HepG2 (cell line): ENCODE results near the gene NCOA7. TPM values are rescaled to one million over a fixed set of nuclear protein-coding genes. Genes with fewer than 3 reads are reported as not detected.

ENCODE experiments used
- BCLAF1 ChIP-seq: fragments of 450-650 bp; IDR thresholded peaks from 2 replicates; pipeline ENCODE4 v1.6.1; 2017; ENCODE audit warnings: mild to moderate bottlenecking
- CBX1 ChIP-seq: IDR thresholded peaks from one replicate; pipeline ENCODE4 v1.6.1; 2016; ENCODE audit warnings: antibody characterized with exemption, low read depth
- CCAR2 ChIP-seq: fragments of 200-400 bp; formaldehyde crosslinking; optimal IDR thresholded peaks from 2 replicates; pipeline ENCODE3; 2018; ENCODE audit warnings: low read depth, mild to moderate bottlenecking, low read length, moderate library complexity
- CENPT ChIP-seq: sonication (generic); formaldehyde crosslinking; IDR thresholded peaks from 2 replicates; pipeline ENCODE4 v1.8.0; 2022; ENCODE audit warnings: low read depth, mild to moderate bottlenecking, moderate library complexity, missing genetic modification reagents
- ELF4 ChIP-seq: sonication (generic); formaldehyde crosslinking; IDR thresholded peaks from 2 replicates; pipeline ENCODE4 v1.5.0; 2020; ENCODE audit warnings: missing genetic modification reagents, mild to moderate bottlenecking, moderate library complexity, borderline replicate concordance
- FOXK2 ChIP-seq: fragments of 450-650 bp; IDR thresholded peaks from 2 replicates; pipeline ENCODE4 v1.6.1; 2016
- GPBP1L1 ChIP-seq: sonication (generic); formaldehyde crosslinking; IDR thresholded peaks from 2 replicates; pipeline ENCODE4 v1.5.0; 2020; ENCODE audit warnings: mild to moderate bottlenecking, missing genetic modification reagents
- GZF1 ChIP-seq: sonication (generic); formaldehyde crosslinking; IDR thresholded peaks from 2 replicates; pipeline ENCODE4 v1.5.1; 2020; ENCODE audit warnings: mild to moderate bottlenecking, missing genetic modification reagents
- HOXA5 ChIP-seq: sonication (generic); formaldehyde crosslinking; IDR thresholded peaks from 2 replicates; pipeline ENCODE4 v1.4.0; 2020; ENCODE audit warnings: missing genetic modification reagents
- IKZF5 ChIP-seq: IDR thresholded peaks from 2 replicates; pipeline ENCODE4 v1.6.1; 2018; ENCODE audit warnings: missing genetic modification reagents, mild to moderate bottlenecking, missing compliant biosample characterization
- IRX3 ChIP-seq: sonication (generic); formaldehyde crosslinking; IDR thresholded peaks from 2 replicates; pipeline ENCODE4 v1.8.1; 2023; ENCODE audit warnings: mild to moderate bottlenecking, low read depth, missing genetic modification reagents, borderline replicate concordance
- MBNL3 ChIP-seq: fragments of 250-450 bp; sonication (Bioruptor Pico); conservative IDR thresholded peaks from 2 replicates; pipeline ENCODE4 v1.8.0; 2022; ENCODE audit warnings: mild to moderate bottlenecking, inconsistent platforms
- NR2F6 ChIP-seq, 2 experiments: IDR thresholded peaks; 2 replicates each; pipeline ENCODE4 v1.6.1; 2016; ENCODE audit warnings: antibody characterized with exemption in 1 of 2, mild to moderate bottlenecking in 1 of 2
- PITX1 ChIP-seq: sonication (generic); formaldehyde crosslinking; IDR thresholded peaks from 2 replicates; pipeline ENCODE4 v1.5.1; 2020; ENCODE audit warnings: mild to moderate bottlenecking, missing genetic modification reagents
- PLSCR1 ChIP-seq: sonication (generic); formaldehyde crosslinking; IDR thresholded peaks from 2 replicates; pipeline ENCODE4 v1.5.0; 2020; ENCODE audit warnings: missing genetic modification reagents, mild to moderate bottlenecking, borderline replicate concordance
- TBX3 ChIP-seq: fragments of 450-650 bp; IDR thresholded peaks from 2 replicates; pipeline ENCODE4 v1.6.1; 2017; ENCODE audit warnings: antibody characterized with exemption, mild to moderate bottlenecking, inconsistent platforms, borderline replicate concordance
- TMF1 ChIP-seq: sonication (generic); formaldehyde crosslinking; IDR thresholded peaks from 2 replicates; pipeline ENCODE4 v1.8.1; 2022; ENCODE audit warnings: low read depth, missing genetic modification reagents
- XRCC5 ChIP-seq: fragments of 200-400 bp; formaldehyde crosslinking; optimal IDR thresholded peaks from 2 replicates; pipeline ENCODE3; 2017; ENCODE audit warnings: mild to moderate bottlenecking, low read length
- ZMYM4 ChIP-seq: sonication (generic); formaldehyde crosslinking; IDR thresholded peaks from 2 replicates; pipeline ENCODE4 v1.8.1; 2023; ENCODE audit warnings: mild to moderate bottlenecking, missing genetic modification reagents
- ZNF260 ChIP-seq: sonication (generic); formaldehyde crosslinking; IDR thresholded peaks from 2 replicates; pipeline ENCODE4 v1.4.0; 2020; ENCODE audit warnings: missing genetic modification reagents, low read depth, mild to moderate bottlenecking, borderline replicate concordance
- ZNF543 ChIP-seq: sonication (generic); formaldehyde crosslinking; IDR thresholded peaks from 2 replicates; pipeline ENCODE4 v1.4.0; 2020; ENCODE audit warnings: mild to moderate bottlenecking, missing genetic modification reagents
- ZSCAN20 ChIP-seq: sonication (generic); formaldehyde crosslinking; IDR thresholded peaks from 2 replicates; pipeline ENCODE4 v1.4.0; 2020; ENCODE audit warnings: missing genetic modification reagents, mild to moderate bottlenecking, borderline replicate concordance
- polyA plus RNA-seq, 8 experiments: library from polyadenylated mRNA; depleted of rRNA in 3 of 8; stranded (reverse) in 7 of 8; unstranded in 1 of 8; fragments of >200 nt; fragmentation: Illumina TruSeq in 4 of 8; extraction: Trizol in 4 of 8; gene quantifications; 2 replicates each; pipeline versions ENCODE4 v1.2.1 to v1.2.3, GENCODE V29; 2011 to 2016; ENCODE audit warnings: low read depth in 4 of 8, missing spikeins in 1 of 8, mixed read lengths in 1 of 8; ENCODE audit not compliant: insufficient read depth in 1 of 8
- total RNA-seq, 5 experiments: library from RNA; depleted of rRNA; stranded (reverse); fragments of >200 nt; fragmentation: Illumina TruSeq; extraction: Trizol; gene quantifications; 2 replicates each; pipeline ENCODE4 v1.2.3, GENCODE V29; 2016; ENCODE audit warnings: low read depth in 1 of 5
- TF ChIP-seq, protein P1 (sequence below): sonication (generic); formaldehyde crosslinking; IDR thresholded peaks from 2 replicates; pipeline ENCODE4 v1.4.0; 2020; ENCODE audit warnings: missing genetic modification reagents

The NCOA7 gene
- total and polyA plus RNA-seq, 2 of the 13 experiments (the other 11 are each of a cell fraction or from before 2014, with no cell fraction given) = 13.6 to 20.8 TPM

DNA sequence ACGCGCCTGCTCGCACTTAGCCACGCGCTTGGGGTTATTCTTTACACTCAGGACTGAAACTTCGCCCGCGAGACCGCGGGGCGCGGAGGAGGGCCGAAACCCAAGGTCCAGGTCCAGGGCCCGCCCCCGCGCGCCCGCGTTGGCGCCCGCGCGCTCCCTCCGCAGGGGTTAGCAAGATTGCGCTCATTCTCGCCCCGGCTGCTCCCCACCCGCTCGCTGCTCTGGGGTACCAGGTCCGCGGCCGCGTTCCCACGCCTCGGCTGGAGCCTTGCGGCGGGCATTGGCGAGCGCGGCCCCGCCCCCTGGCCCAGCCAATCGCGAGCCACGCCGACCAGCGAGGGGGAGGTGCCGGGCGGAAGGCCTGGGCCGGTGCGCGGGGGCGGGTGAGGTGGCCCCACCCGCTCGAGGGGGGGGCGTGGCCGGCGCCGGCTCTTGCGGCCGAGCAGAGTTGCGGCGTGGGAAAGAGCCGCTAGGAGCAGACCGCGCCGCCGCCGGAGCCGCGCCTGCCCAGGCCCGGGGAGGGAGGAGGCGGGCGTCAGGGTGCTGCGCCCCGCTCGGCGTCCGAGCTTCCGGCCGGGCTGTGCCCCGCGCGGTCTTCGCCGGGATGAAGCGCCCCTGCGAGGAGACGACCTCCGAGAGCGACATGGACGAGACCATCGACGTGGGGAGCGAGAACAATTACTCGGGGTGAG is 41.4 kb upstream of the NCOA7 start, which contains the start of gene HEY2 (continued):
- TF ChIP-seq ZSCAN20 (CRISPR knock-in tag) = peak; percentile 26; the same call in 1 of the 2 replicates
- TF ChIP-seq TMF1 (CRISPR knock-in tag) = no peak
- TF ChIP-seq CCAR2 = no peak
- TF ChIP-seq HOXA5 = 0 out of 2 replicates have a peak, but pooled peaks have one; percentile 18
- TF ChIP-seq CENPT (CRISPR knock-in tag) = no peak; the same call in 1 of the 2 replicates
- no peak for TF ChIP-seq MBNL3 (CRISPR knock-in tag)
- no peak for TF ChIP-seq ELF4 (CRISPR knock-in tag)
- TF ChIP-seq GPBP1L1 (CRISPR knock-in tag) = no peak
- peak; percentile 17 for TF ChIP-seq XRCC5
- no peak for TF ChIP-seq PLSCR1
- TF ChIP-seq ZMYM4 (CRISPR knock-in tag) = peak; percentile 90
- TF ChIP-seq ZNF260 = no peak
- TF ChIP-seq FOXK2 = no peak
- no peak for TF ChIP-seq IKZF5
- no peak for TF ChIP-seq PITX1 (CRISPR knock-in tag)
- TF ChIP-seq BCLAF1 = no peak
- no peak for TF ChIP-seq CBX1
- TF ChIP-seq, protein P1, sequence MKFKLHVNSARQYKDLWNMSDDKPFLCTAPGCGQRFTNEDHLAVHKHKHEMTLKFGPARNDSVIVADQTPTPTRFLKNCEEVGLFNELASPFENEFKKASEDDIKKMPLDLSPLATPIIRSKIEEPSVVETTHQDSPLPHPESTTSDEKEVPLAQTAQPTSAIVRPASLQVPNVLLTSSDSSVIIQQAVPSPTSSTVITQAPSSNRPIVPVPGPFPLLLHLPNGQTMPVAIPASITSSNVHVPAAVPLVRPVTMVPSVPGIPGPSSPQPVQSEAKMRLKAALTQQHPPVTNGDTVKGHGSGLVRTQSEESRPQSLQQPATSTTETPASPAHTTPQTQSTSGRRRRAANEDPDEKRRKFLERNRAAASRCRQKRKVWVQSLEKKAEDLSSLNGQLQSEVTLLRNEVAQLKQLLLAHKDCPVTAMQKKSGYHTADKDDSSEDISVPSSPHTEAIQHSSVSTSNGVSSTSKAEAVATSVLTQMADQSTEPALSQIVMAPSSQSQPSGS = no peak
- no peak for TF ChIP-seq GZF1
- no peak for TF ChIP-seq ZNF543 (CRISPR knock-in tag)
- TF ChIP-seq TBX3 = no peak; the same call in 1 of the 2 replicates
- peak; percentile 38; the same call in 1 of the 2 replicates for TF ChIP-seq IRX3
- no peak for TF ChIP-seq NR2F6 (IDR thresholded peaks at IDR 0.05)
- TF ChIP-seq NR2F6 (CRISPR knock-in tag; IDR thresholded peaks at IDR 0.05) = no peak; the same call in 1 of the 2 replicates
